GM06990 (cell line): ENCODE results near the gene GLG1.

Experiments used
- DNase-seq: peaks from one replicate; pipeline ENCODE4 v3.0.0-alpha.2; 2011; ENCODE audit not compliant: insufficient read length; ENCODE audit errors: extremely low read depth
- H3K27me3 ChIP-seq: replicated peaks from 2 replicates; pipeline ENCODE4 v1.6.0; 2011; ENCODE audit warnings: low read length; ENCODE audit not compliant: control insufficient read depth, insufficient read depth
- H3K36me3 ChIP-seq: 2 replicates; pipeline ENCODE4 v1.5.1; 2011; ENCODE audit warnings: low read length; ENCODE audit not compliant: control insufficient read depth, insufficient read depth
- H3K4me3 ChIP-seq: replicated peaks from 2 replicates; pipeline ENCODE4 v1.5.1; 2011; ENCODE audit warnings: low read depth, mild to moderate bottlenecking, control low read depth, low read length
- TF ChIP-seq, protein P1 (sequence below): IDR thresholded peaks from 2 replicates; pipeline ENCODE4 v1.5.1; 2011; ENCODE audit warnings: low read length, control low read depth, mild to moderate bottlenecking, inconsistent platforms; ENCODE audit not compliant: insufficient read depth, poor library complexity, severe bottlenecking

Gene GLG1

GRCh38 chr16:74462361-74462760 lies 144.6 kb downstream of the GLG1 start:
- Histone ChIP-seq H3K4me3 (no peak overlapping the region), H3K27me3 (no peaks in the 10 kb centered on the region), H3K36me3 (peaks cover 20% of the 10 kb centered on the region)
- no peak for DNase-seq
- TF ChIP-seq, protein P1, sequence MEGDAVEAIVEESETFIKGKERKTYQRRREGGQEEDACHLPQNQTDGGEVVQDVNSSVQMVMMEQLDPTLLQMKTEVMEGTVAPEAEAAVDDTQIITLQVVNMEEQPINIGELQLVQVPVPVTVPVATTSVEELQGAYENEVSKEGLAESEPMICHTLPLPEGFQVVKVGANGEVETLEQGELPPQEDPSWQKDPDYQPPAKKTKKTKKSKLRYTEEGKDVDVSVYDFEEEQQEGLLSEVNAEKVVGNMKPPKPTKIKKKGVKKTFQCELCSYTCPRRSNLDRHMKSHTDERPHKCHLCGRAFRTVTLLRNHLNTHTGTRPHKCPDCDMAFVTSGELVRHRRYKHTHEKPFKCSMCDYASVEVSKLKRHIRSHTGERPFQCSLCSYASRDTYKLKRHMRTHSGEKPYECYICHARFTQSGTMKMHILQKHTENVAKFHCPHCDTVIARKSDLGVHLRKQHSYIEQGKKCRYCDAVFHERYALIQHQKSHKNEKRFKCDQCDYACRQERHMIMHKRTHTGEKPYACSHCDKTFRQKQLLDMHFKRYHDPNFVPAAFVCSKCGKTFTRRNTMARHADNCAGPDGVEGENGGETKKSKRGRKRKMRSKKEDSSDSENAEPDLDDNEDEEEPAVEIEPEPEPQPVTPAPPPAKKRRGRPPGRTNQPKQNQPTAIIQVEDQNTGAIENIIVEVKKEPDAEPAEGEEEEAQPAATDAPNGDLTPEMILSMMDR, result no peak

DNA sequence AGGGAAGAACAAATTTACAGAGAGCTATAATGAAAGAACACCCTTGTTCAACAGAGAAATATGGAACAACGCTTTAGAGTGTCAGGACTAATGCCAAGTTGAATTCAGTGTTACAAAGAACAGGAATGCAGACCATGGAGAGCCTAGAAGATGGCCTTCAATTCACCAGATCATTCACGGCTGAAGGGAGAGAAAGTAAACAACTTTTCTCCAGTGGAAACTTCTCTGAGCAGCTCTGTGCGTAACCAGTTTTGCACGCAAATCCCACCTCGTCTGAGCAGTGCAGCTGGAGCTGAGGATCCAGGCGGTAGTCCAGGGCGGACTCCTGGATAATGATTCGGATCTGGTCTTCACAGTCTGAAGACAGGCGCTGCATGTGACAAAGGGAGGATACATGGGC lies 145.1 kb downstream of the GLG1 start:
- H3K4me3 ChIP-seq, result no peak overlapping the region
- peaks cover 20% of the 10 kb centered on the region for H3K36me3 ChIP-seq
- DNase-seq, result no peak
- TF ChIP-seq, protein P1, result no peak
- no peaks in the 10 kb centered on the region for H3K27me3 ChIP-seq

DNA sequence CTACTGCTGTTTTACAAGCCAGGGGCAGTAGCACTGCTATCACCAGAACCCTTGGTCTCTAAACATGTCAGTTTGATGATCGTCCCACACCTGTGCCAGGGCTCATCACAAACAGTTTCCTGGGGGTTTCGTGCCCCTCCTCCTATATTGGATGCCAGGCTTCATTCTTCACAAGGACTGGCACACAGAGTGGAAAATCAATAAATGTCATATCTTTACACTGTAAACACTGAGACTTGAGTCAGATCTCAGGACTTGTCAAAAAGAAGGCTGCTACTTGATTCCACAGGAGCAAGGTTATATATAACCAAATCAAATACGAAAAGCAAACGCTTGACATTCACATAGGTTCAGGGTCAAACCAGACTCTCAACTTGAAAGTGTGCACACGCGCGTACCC lies 146.4 kb downstream of the GLG1 start:
- Histone ChIP-seq H3K27me3 (no peaks in the 10 kb centered on the region), H3K36me3 (peaks cover 21% of the 10 kb centered on the region), H3K4me3 (no peak overlapping the region)
- no peak for DNase-seq
- TF ChIP-seq, protein P1, result no peak

DNA sequence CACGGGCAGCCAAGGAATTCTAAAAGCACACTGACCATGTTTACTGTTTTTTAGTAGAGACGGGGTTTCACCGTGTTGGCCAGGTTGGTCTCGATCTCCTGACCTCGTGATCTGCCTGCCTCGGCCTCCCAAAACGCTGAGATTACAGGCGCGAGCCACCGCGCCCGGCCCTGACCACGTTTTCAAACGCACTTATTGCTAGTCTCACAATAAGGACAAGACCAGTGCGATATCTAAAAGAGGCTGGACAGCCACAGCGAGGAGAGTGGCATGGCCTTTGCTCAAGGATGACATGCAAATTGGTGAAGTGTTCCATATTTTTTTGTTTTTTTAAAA lies 150.7 kb downstream of the GLG1 start:
- TF ChIP-seq, protein P1, result no peak
- Histone ChIP-seq H3K27me3 (no peaks in the 10 kb centered on the region), H3K36me3 (peaks cover 14% of the 10 kb centered on the region), H3K4me3 (no peak overlapping the region)
- DNase-seq, result no peak

- no peak for DNase-seq
- TF ChIP-seq, protein P1, result no peak
- H3K36me3 ChIP-seq, result peaks cover 16% of the 10 kb centered on the region
- no peak overlapping the region for H3K4me3 ChIP-seq
- H3K27me3 ChIP-seq, result no peaks in the 10 kb centered on the region
These were observed 151.2 kb downstream of the GLG1 start for GRCh38 chr16:74455619-74456289.

- H3K36me3 ChIP-seq, result peaks cover 15% of the 10 kb centered on the region
- TF ChIP-seq, protein P1, result no peak
- no peak for DNase-seq
- no peak overlapping the region for H3K4me3 ChIP-seq
- H3K27me3 ChIP-seq, result no peaks in the 10 kb centered on the region
These were observed 151.7 kb downstream of the GLG1 start for GRCh38 chr16:74455213-74455612.
